Endothelial cell of hepatic sinusoid (primary cell): ENCODE results near the gene SSBP4.

Experiments used
- in situ Hi-C: cut with HindIII; loops from 2 replicates; pipeline ENCODE4 v1.10.0; 2017; ENCODE audit warnings: low sequenced_read_pairs

Gene SSBP4

GRCh38 chr19:18481505-18482222 lies 62.5 kb downstream of the SSBP4 start:
- in situ Hi-C loops, result no loop called here

- in situ Hi-C loops, result no loop called here
Measured at GRCh38 chr19:18483119-18483890, 64.1 kb downstream of the SSBP4 start.
